ENCODE data around the gene ARHGEF16.

DNA sequence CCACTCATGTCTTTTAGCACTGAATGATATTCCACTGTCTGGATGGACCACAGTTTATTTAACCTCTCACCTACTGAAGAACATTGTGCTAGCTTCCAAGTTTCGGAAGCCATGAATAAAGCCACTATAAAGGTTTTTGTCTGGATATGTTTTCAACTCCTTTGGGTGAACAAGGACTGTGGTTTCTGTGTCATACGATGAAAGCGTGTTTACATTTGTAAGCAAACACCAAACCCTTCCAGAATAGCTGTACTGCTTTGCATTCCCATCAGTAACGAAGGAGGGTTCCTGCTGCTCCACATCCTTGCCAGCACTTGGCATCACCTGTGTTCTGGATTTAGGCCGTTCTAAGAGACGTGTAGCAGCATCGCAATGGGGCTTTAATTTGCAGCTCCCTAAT, 10.7 kb upstream of the ARHGEF16 start:
- TF ChIP-seq, protein P1, sequence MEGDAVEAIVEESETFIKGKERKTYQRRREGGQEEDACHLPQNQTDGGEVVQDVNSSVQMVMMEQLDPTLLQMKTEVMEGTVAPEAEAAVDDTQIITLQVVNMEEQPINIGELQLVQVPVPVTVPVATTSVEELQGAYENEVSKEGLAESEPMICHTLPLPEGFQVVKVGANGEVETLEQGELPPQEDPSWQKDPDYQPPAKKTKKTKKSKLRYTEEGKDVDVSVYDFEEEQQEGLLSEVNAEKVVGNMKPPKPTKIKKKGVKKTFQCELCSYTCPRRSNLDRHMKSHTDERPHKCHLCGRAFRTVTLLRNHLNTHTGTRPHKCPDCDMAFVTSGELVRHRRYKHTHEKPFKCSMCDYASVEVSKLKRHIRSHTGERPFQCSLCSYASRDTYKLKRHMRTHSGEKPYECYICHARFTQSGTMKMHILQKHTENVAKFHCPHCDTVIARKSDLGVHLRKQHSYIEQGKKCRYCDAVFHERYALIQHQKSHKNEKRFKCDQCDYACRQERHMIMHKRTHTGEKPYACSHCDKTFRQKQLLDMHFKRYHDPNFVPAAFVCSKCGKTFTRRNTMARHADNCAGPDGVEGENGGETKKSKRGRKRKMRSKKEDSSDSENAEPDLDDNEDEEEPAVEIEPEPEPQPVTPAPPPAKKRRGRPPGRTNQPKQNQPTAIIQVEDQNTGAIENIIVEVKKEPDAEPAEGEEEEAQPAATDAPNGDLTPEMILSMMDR (IDR thresholded peaks at IDR 0.05 in 8 of 11, conservative IDR thresholded peaks at IDR 0.05 in 3 of 11) = no peak
- TF ChIP-seq POLR2AphosphoS5 (IDR thresholded peaks at IDR 0.05) = no peak

All from spleen (tissue), 7 donors.